Stomach (tissue), 9 donors: Measurements from ENCODE around the gene LMF2. TPM values are rescaled to one million over a fixed set of nuclear protein-coding genes. Genes with fewer than 3 reads are reported as not detected.

ENCODE experiments used
- DNase-seq, 2 donors: peaks; one replicate each; pipeline versions ENCODE4 v3.0.0 to v3.0.0-alpha.2; 2013 to 2019
- H3K27ac ChIP-seq, 5 donors: fragments of 200-600 bp in 4 of 5; sonication (generic) in 4 of 5; one replicate each; pipeline ENCODE4 v1.5.1; 2013 to 2019; ENCODE audit warnings: mild to moderate bottlenecking in 1 of 5, moderate library complexity in 1 of 5
- H3K27me3 ChIP-seq, 3 donors: fragments of 200-600 bp; sonication (generic); one replicate each; pipeline ENCODE4 v1.5.1; 2017 to 2019; ENCODE audit warnings: mixed run types in 1 of 3
- H3K36me3 ChIP-seq, 4 donors: fragments of 200-600 bp; sonication (generic); 1 replicate in 3 of 4; 2 replicates in 1 of 4; pipeline ENCODE4 v1.5.1; 2016 to 2019
- H3K4me1 ChIP-seq, 4 donors: fragments of 200-600 bp; sonication (generic); one replicate each; pipeline ENCODE4 v1.5.1; 2016 to 2019
- H3K4me3 ChIP-seq, 4 donors: fragments of 200-600 bp; sonication (generic) in 3 of 4; one replicate each; pipeline ENCODE4 v1.5.1; 2016 to 2019; ENCODE audit warnings: mild to moderate bottlenecking in 1 of 4
- H3K9me3 ChIP-seq, 4 donors: fragments of 200-600 bp; sonication (generic); one replicate each; pipeline ENCODE4 v1.5.1; 2016 to 2019
- EP300 ChIP-seq: sonication (generic); formaldehyde crosslinking; IDR thresholded peaks from one replicate; pipeline ENCODE4 v1.6.1; 2017; ENCODE audit warnings: antibody characterized with exemption
- POLR2A ChIP-seq, 4 donors: fragments of 450-650 bp; IDR thresholded peaks; one replicate each; pipeline ENCODE4 v1.6.1; 2016; ENCODE audit warnings: antibody characterized with exemption in 4 of 4, control low read depth in 2 of 4, mild to moderate bottlenecking in 1 of 4, moderate library complexity in 1 of 4
- POLR2AphosphoS5 ChIP-seq, 3 donors: sonication (generic); formaldehyde crosslinking; IDR thresholded peaks; one replicate each; pipeline ENCODE4 v1.6.1; 2016; ENCODE audit warnings: antibody characterized with exemption in 3 of 3
- WGBS, 5 donors: extraction: QIAGEN DNeasy Blood & Tissue Kit in 3 of 5; methylation state at CpG; one replicate each; pipeline versions ENCODE4 v1.1.5 to v1.1.7; 2013 to 2018; 5-methylcytosine and 5-hydroxymethylcytosine counted together
- intact Hi-C: fragments of 100-400 bp; cut with DNase I; formaldehyde crosslinking; loops from one replicate; pipeline ENCODE4 v1.15.1; 2023; ENCODE audit warnings: low total_unique reads
- polyA plus RNA-seq, 3 donors: library from polyadenylated mRNA; stranded (reverse); fragments of 200-250 nt; gene quantifications; one replicate each; pipeline ENCODE4 v1.2.3, GENCODE V29; 2013
- total RNA-seq, 5 donors: library from RNA; depleted of rRNA; stranded (reverse); fragments of >200 nt; gene quantifications; one replicate each; pipeline versions ENCODE4 v1.1.0 to v1.2.3, GENCODE V29; 2014 to 2016
- TF ChIP-seq, protein P1 (sequence below), 7 experiments: fragments of 450-650 bp in 4 of 7; fragments of 200-600 bp in 3 of 7; sonication (generic) in 3 of 7; IDR thresholded peaks; one replicate each; pipeline ENCODE4 v1.5.1; 2016 to 2019; ENCODE audit warnings: antibody characterized with exemption in 7 of 7, control low read depth in 2 of 7, mild to moderate bottlenecking in 1 of 7
- donor health status: healthy with polysubstance abuse.
- donor health status: Bipolar disorder and iron deficiency.
- donor health status: healthy.

LMF2 gene
- total and polyA plus RNA-seq, 8 donors: 11.9 to 212 (median 52.9) TPM

DNA sequence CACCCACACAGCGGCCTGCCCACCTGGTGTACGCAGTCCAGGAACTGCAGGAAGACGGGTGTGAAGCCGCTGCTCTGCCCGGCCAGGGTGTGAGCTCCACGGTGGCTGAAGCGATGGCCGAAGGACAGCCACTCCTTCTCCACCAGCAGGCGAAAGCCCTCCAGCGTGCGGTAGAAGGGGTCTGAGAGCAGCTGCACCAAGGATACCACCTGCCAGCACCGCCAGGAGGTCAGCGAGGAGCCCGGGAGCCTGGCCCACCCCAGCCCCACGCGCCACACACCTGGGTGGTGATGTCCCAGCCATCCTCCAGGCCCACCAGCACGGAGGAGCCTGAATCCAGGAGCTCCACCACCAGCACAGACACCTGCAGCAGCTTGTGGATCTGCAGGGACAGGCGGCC is 52.3 kb downstream of the LMF2 start:
- Histone ChIP-seq H3K9me3 (no peaks in the 10 kb centered on the region), H3K4me3 (no peak overlapping the region), H3K27ac (no peak overlapping the region), H3K27me3 (no peaks in the 10 kb centered on the region), H3K4me1 (no peaks in the 10 kb centered on the region), H3K36me3 (peaks cover 63 to 98% (median 95%) of the 10 kb centered on the region in 4 donors)
- WGBS, 5 donors: 90 to 98% (median 93%) methylated on average over 6 to 18 of the region's 18 CpGs
- intact Hi-C loops: no loop called here
- TF ChIP-seq POLR2A (IDR thresholded peaks at IDR 0.05) (no peak), POLR2AphosphoS5 (IDR thresholded peaks at IDR 0.05) (no peak), EP300 (no peak)
- TF ChIP-seq, protein P1, sequence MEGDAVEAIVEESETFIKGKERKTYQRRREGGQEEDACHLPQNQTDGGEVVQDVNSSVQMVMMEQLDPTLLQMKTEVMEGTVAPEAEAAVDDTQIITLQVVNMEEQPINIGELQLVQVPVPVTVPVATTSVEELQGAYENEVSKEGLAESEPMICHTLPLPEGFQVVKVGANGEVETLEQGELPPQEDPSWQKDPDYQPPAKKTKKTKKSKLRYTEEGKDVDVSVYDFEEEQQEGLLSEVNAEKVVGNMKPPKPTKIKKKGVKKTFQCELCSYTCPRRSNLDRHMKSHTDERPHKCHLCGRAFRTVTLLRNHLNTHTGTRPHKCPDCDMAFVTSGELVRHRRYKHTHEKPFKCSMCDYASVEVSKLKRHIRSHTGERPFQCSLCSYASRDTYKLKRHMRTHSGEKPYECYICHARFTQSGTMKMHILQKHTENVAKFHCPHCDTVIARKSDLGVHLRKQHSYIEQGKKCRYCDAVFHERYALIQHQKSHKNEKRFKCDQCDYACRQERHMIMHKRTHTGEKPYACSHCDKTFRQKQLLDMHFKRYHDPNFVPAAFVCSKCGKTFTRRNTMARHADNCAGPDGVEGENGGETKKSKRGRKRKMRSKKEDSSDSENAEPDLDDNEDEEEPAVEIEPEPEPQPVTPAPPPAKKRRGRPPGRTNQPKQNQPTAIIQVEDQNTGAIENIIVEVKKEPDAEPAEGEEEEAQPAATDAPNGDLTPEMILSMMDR (IDR thresholded peaks at IDR 0.05): no peak
- no peak for DNase-seq

- Histone ChIP-seq H3K9me3 (no peaks in the 10 kb centered on the region), H3K27me3 (no peaks in the 10 kb centered on the region), H3K4me3 (no peak overlapping the region), H3K27ac (no peak overlapping the region), H3K4me1 (no peaks in the 10 kb centered on the region), H3K36me3 (peaks cover 62 to 98% (median 95%) of the 10 kb centered on the region in 4 donors)
- no peak for DNase-seq
- intact Hi-C loops: no loop called here
- WGBS, 5 donors: 93 to 97% (median 95%) methylated on average over 16 to 27 of the region's 27 CpGs
- TF ChIP-seq EP300 (no peak), POLR2A (IDR thresholded peaks at IDR 0.05) (no peak), POLR2AphosphoS5 (IDR thresholded peaks at IDR 0.05) (no peak)
- TF ChIP-seq, protein P1 (IDR thresholded peaks at IDR 0.05): no peak
Measured at GRCh38 chr22:50454556-50455075, 52.9 kb downstream of the LMF2 start.

Other genes starting within 250 kb of the LMF2 start
- gene MAPK12, start 246.0 kb downstream of the LMF2 start, total RNA-seq: 10 to 100 TPM in 2 of 5 donors, 1 to 10 TPM in 3; 5.2 to 49.6 (median 9.3) TPM
- gene MAPK12, start 246.0 kb downstream of the LMF2 start, polyA plus RNA-seq: 1 to 10 TPM; 4.7 to 9.3 (median 7.1) TPM
- 10 to 100 TPM in 1 of 5 donors, 1 to 10 TPM in 2, under 1 TPM in 1, not detected in 1; 0.29 to 10.1 (median 5.7) TPM for gene MAPK11, start 237.3 kb downstream of the LMF2 start, total RNA-seq
- 10 to 100 TPM in 2 of 3 donors, 1 to 10 TPM in 1; 8.5 to 13.6 (median 12.3) TPM for gene MAPK11, start 237.3 kb downstream of the LMF2 start, polyA plus RNA-seq
- 100 to 1,000 TPM; 105 to 648 (median 400) TPM for gene PLXNB2, start 200.1 kb downstream of the LMF2 start, total RNA-seq
- 100 to 1,000 TPM in 2 of 3 donors, 10 to 100 TPM in 1; 50.3 to 197 (median 147) TPM for gene PLXNB2, start 200.1 kb downstream of the LMF2 start, polyA plus RNA-seq
- 10 to 100 TPM in 2 of 5 donors, 1 to 10 TPM in 3; 2.2 to 13.4 (median 2.5) TPM for gene DENND6B, start 180.7 kb downstream of the LMF2 start, total RNA-seq
- 1 to 10 TPM; 2.0 to 7.6 (median 5.5) TPM for gene DENND6B, start 180.7 kb downstream of the LMF2 start, polyA plus RNA-seq
- 100 to 1,000 TPM in 3 of 5 donors, 10 to 100 TPM in 2; 54.9 to 243 (median 151) TPM for gene PPP6R2, start 164.4 kb downstream of the LMF2 start, total RNA-seq
- 10 to 100 TPM; 24.4 to 36.5 (median 28.7) TPM for gene PPP6R2, start 164.4 kb downstream of the LMF2 start, polyA plus RNA-seq
- 100 to 1,000 TPM in 1 of 5 donors, 10 to 100 TPM in 4; 34.9 to 122 (median 65.2) TPM for gene SBF1, start 32.7 kb downstream of the LMF2 start, total RNA-seq
- gene SBF1, start 32.7 kb downstream of the LMF2 start, polyA plus RNA-seq: 10 to 100 TPM in 2 of 3 donors, 1 to 10 TPM in 1; 9.6 to 42.3 (median 25.0) TPM
- gene ADM2, start 26.2 kb downstream of the LMF2 start, total RNA-seq: 1 to 10 TPM in 1 of 5 donors, under 1 TPM in 1, not detected in 3; 0.37 to 1.3 TPM
- gene ADM2, start 26.2 kb downstream of the LMF2 start, polyA plus RNA-seq: 1 to 10 TPM; 1.5 to 3.7 (median 1.6) TPM
- gene MIOX, start 20.8 kb downstream of the LMF2 start, total RNA-seq: not detected
- gene MIOX, start 20.8 kb downstream of the LMF2 start, polyA plus RNA-seq: under 1 TPM in 1 of 3 donors, not detected in 2; 0.40 TPM
- gene NCAPH2, start 522 bp upstream of the LMF2 start, total RNA-seq: 10 to 100 TPM; 12.9 to 34.8 (median 23.2) TPM
- gene NCAPH2, start 522 bp upstream of the LMF2 start, polyA plus RNA-seq: 10 to 100 TPM; 34.5 to 47.9 (median 38.4) TPM
- gene SCO2, start 17.9 kb upstream of the LMF2 start, total RNA-seq: not detected
- 1 to 10 TPM in 2 of 3 donors, under 1 TPM in 1; 0.92 to 7.5 (median 1.9) TPM for gene SCO2, start 17.9 kb upstream of the LMF2 start, polyA plus RNA-seq
- gene TYMP, start 22.3 kb upstream of the LMF2 start, total RNA-seq: 100 to 1,000 TPM in 2 of 5 donors, 10 to 100 TPM in 3; 14.3 to 146 (median 78.8) TPM
- 100 to 1,000 TPM in 1 of 3 donors, 10 to 100 TPM in 2; 46.3 to 162 (median 61.6) TPM for gene TYMP, start 22.3 kb upstream of the LMF2 start, polyA plus RNA-seq
- not detected for gene KLHDC7B, start 38.2 kb upstream of the LMF2 start, total RNA-seq
- gene KLHDC7B, start 38.2 kb upstream of the LMF2 start, polyA plus RNA-seq: under 1 TPM in 2 of 3 donors, not detected in 1; 0.25 to 0.46 TPM
- gene SYCE3, start 55.2 kb upstream of the LMF2 start, total RNA-seq: not detected
- 1 to 10 TPM in 1 of 3 donors, under 1 TPM in 1, not detected in 1; 0.80 to 1.9 TPM for gene SYCE3, start 55.2 kb upstream of the LMF2 start, polyA plus RNA-seq
- 100 to 1,000 TPM in 2 of 5 donors, 10 to 100 TPM in 1, 1 to 10 TPM in 2; 6.6 to 164 (median 54.5) TPM for gene CPT1B, start 70.7 kb upstream of the LMF2 start, total RNA-seq
- gene CPT1B, start 70.7 kb upstream of the LMF2 start, polyA plus RNA-seq: 10 to 100 TPM in 2 of 3 donors, 1 to 10 TPM in 1; 9.8 to 31.8 (median 10.1) TPM
- gene CHKB, start 75.1 kb upstream of the LMF2 start, total RNA-seq: 100 to 1,000 TPM in 2 of 5 donors, 10 to 100 TPM in 3; 31.9 to 283 (median 81.2) TPM
- 100 to 1,000 TPM; 107 to 152 (median 129) TPM for gene CHKB, start 75.1 kb upstream of the LMF2 start, polyA plus RNA-seq
- 1 to 10 TPM in 2 of 5 donors, under 1 TPM in 3; 0.43 to 5.8 (median 0.89) TPM for gene MAPK8IP2, start 93.1 kb upstream of the LMF2 start, total RNA-seq
- gene MAPK8IP2, start 93.1 kb upstream of the LMF2 start, polyA plus RNA-seq: 1 to 10 TPM in 1 of 3 donors, under 1 TPM in 2; 0.61 to 1.6 (median 0.81) TPM
- 10 to 100 TPM in 4 of 5 donors, 1 to 10 TPM in 1; 7.7 to 88.1 (median 46.8) TPM for gene ARSA, start 120.5 kb upstream of the LMF2 start, total RNA-seq
- 10 to 100 TPM; 27.0 to 45.7 (median 41.2) TPM for gene ARSA, start 120.5 kb upstream of the LMF2 start, polyA plus RNA-seq
- 10 to 100 TPM in 2 of 5 donors, 1 to 10 TPM in 3; 2.5 to 31.2 (median 7.6) TPM for gene SHANK3, start 165.1 kb upstream of the LMF2 start, total RNA-seq
- gene SHANK3, start 165.1 kb upstream of the LMF2 start, polyA plus RNA-seq: 1 to 10 TPM; 3.2 to 5.4 (median 3.4) TPM
- gene ACR, start 230.5 kb upstream of the LMF2 start, total RNA-seq: under 1 TPM in 1 of 5 donors, not detected in 4; 0.37 TPM
- gene ACR, start 230.5 kb upstream of the LMF2 start, polyA plus RNA-seq: under 1 TPM in 2 of 3 donors, not detected in 1; 0.19 to 0.23 TPM